KG1 (cell line): ENCODE measurements around the gene IYD.

Experiments
- DNase-seq: peaks from one replicate; lab custom pipeline; 2025; lab: John Stamatoyannopoulos, UW

The IYD gene

DNA sequence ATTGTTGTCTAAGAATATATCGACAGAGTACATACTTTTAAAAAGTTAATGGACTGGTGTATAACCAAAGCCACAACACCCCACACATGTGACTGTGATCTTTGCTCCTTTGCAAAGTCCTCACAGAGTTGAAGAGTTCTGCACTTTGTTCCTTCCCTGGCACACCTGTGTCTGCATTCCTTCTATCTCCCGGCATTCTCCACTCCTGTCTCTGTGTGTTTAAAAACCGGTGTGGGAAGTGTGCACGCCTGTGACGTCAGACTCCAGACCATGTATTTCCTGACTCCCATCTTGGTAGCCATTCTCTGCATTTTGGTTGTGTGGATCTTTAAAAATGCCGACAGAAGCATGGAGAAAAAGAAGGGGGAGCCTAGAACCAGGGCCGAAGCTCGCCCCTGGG, at the start of gene IYD:
IYD (plus strand) TSS at position 251 of the 400 bp plus-strand sequence; CDS start at position 271, 20 bp downstream.
- DNase-seq: no peak

- no peak for DNase-seq
These were observed 48.9 kb upstream of the IYD start for GRCh38 chr6:150319924-150320323.

- no peak for DNase-seq
These were observed 48.4 kb upstream of the IYD start for GRCh38 chr6:150320442-150320841.

GRCh38 chr6:150322466-150322871, 46.3 kb upstream of the IYD start:
- DNase-seq: no peak

- DNase-seq: no peak
These were observed 45.6 kb upstream of the IYD start for GRCh38 chr6:150323205-150323604.

GRCh38 chr6:150324044-150324443, 44.8 kb upstream of the IYD start:
- DNase-seq: no peak

DNA sequence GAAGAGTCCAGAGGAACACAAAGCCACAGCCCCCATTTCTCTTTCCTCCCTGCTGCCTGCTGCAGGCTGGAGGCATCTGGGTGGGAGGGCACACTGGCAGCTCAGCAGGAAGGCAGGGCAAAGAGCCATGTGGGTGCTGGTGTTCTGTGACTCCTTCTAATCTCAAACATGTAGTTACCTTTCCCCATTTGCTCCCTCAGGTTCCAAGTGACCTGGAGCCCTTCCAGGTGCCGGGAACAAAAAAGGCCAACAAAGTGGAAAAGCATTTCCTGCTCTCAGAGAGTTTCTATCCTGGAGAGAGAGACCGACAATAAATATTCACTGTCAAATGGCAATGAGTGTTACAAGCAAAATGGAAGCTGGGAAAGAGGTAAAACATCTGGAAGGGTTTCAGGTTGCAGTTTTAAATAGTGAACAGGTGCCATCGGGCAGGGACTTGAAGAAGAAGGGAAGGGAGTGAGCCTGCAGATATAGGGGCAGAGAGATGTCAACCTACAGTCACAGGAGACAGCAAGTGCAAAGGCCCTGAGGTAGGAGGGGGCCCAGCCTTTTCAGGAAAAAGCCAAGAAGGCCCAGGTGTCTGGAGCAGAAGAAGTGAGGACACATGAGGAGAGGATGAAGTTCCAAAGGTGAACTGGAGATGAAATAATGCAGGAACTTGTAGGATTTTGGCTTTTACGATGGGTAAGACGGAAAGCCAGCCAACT, 43.6 kb upstream of the IYD start:
- DNase-seq: no peak

- DNase-seq: no peak
These were observed 41.6 kb upstream of the IYD start for GRCh38 chr6:150327117-150327774.

DNA sequence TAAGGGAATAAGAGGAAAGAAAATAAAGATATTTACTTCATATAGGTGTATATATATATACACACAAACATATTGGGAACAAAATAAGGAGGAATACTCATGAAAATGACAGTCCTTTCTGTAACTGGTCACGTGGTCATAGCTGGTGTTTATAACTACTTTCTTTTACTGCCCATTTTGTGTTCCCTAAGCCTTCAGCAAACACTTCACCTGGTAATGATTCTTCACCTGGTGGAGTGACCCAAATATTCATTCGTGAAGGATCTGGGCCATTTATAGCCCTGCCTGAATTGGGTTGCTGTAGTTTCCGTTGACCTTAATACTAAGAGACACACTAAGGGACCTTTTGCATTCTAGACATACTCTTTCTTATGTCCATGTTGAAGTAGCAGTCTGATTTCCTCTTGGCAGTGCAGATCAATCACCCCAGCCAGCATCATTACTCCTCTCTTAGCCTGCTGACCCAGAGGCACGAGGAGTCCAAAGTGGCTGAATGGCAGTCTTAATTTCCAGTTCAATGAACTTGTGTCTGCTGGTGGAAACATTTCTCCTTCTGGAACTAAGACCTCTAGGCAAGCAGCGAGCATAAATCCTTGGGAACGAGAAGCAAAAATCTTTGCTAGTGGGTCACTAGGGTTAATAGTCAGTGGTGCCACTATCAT, 39.9 kb upstream of the IYD start:
- no peak for DNase-seq

GRCh38 chr6:150331344-150331743, 37.5 kb upstream of the IYD start:
- no peak for DNase-seq

- DNase-seq: no peak
These were observed 35.8 kb upstream of the IYD start for GRCh38 chr6:150332939-150333584.

- no peak for DNase-seq
These were observed 35.2 kb upstream of the IYD start for GRCh38 chr6:150333585-150333941.

DNA sequence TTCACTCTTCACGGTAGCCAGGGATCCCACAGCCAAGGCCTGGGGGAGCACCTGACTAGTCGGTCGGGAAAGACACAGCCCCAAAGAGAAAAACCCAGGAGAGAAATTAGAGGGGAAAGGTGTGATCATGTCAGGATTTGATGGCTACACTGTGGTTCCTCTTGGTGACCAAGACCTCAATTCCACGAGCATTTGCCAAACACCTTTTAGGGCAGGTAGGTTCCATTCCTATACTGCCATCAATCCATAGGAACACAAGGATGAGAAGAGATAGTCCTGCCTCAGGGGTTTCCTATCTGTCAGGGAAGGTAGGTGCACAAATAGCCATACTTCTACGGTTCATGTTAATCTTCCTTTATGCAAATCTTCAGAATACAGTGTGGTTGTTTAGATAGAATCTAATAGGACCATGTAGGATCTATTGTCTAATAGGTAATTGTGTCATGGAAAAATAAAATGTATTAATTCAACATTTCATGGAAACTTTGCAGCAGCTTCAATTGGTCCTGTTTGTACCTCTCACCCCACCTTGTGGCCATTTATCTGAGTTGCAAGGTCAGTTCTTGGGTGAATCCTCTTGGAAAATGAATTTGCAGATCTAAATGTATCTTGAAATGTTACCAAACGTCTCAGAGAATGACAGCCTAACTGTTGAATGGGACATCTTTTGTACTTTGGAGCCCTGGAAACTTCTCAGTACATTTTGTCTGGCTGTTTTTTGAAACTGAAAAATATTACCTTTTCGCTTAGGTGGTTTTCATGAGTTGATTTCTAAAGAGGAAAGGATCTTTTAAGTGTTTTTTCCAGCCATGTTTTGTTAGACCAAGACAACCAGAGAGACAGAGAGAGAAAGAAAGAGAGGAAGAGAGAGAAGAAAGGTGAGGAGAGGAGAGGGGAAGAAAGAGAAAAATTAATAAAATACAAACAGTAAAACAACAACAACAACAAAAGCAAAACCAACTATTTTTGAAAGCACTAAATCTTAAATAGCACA, 33.7 kb upstream of the IYD start:
- DNase-seq: no peak

DNA sequence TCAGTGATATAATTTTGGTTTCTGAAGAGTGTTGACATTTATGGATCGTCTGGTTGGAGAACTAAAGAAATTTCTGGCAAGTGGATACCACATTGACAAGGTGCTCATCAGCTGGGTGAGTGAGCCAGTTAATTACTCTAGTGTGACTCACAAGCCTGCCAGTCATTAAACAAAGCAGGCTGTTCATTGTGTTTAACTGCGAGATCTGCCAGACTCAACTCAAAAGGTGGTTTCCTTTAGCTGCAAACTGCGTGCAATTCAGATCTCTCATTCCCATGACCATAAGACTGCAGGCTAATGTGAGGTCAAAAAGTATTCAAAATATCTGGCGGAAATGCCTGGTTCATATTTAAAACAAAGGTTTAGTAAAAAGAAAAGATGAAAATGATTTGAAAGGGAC, 32.5 kb upstream of the IYD start:
- no peak for DNase-seq

DNA sequence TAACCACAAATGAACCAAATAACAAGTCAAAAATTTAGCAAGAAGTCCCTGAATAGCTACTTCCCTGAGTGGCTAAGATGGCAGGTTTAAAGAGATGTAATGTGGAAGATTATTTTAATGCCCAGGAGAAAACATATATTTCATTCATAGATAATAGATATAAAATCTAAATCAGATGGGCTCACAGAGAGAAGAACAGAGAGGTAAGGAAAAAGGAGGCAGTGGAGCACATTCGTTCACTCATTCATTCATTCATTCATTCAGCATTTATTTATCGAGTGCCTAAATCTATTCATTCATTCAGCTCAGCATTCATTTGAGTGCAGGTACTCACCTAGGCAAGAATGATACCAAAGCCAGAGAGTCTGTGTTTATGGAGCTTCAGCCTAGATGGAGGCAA, 32.1 kb upstream of the IYD start:
- no peak for DNase-seq

- DNase-seq: no peak
These were observed 26.7 kb upstream of the IYD start for GRCh38 chr6:150342126-150342525.

GRCh38 chr6:150343434-150343833, 25.4 kb upstream of the IYD start:
- DNase-seq: no peak

DNA sequence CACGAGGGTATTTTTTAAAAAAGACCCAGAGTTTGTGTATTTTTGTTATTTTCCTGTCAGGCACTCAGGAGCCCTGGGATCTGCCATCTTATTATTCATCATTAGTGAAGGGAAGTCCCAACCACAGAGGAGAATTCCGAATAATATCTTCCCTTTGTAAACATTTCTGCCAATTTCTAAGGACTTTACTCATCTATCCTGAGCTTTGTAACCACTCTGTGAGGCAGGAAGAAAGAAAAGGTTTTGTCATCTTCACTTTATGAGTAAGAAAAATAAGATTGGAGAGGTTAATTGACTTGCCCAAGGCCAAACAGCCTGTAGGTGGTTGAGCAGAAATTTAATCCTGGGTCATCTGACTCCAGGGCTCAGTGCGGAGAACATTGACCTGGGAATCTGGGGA, 23.0 kb upstream of the IYD start:
- DNase-seq: no peak

- DNase-seq: no peak
These were observed 22.5 kb upstream of the IYD start for GRCh38 chr6:150346346-150346745.

GRCh38 chr6:150347845-150348244, 21.0 kb upstream of the IYD start:
- DNase-seq: no peak

- DNase-seq: no peak
These were observed 19.3 kb upstream of the IYD start for GRCh38 chr6:150349546-150349945.
